NT2/D1 (cell line): Measurements from ENCODE around the gene OGFOD2.

ENCODE experiments used
- YY1 ChIP-seq: IDR thresholded peaks from 2 replicates; pipeline ENCODE4 v1.6.1; 2011; ENCODE audit not compliant: insufficient read length, insufficient read depth
- ZNF274 ChIP-seq: IDR thresholded peaks from 2 replicates; pipeline ENCODE4 v1.6.1; 2011; ENCODE audit warnings: mild to moderate bottlenecking, low read depth, low read length

GRCh38 chr12:122988612-122989212, 13.7 kb downstream of the OGFOD2 start:
- TF ChIP-seq YY1 (no peak), ZNF274 (no peak)
